GM18508 (cell line): ENCODE measurements around the gene LUZP2.
A peak's percentile ranks its signal among the peaks of the same experiment; 100 is the strongest.

Source experiments
- ATAC-seq: cut with Tn5 transposase; IDR thresholded peaks from one replicate; pipeline ENCODE4 v1.9.1; 2021; ENCODE audit warnings: moderate number of reproducible peaks; ENCODE audit not compliant: insufficient read depth, unreplicated experiment

The LUZP2 gene

GRCh38 chr11:24559315-24559714 lies 62.5 kb downstream of the LUZP2 start:
- ATAC-seq, result no peak

- no peak for ATAC-seq
Measured at GRCh38 chr11:24560324-24560723, 63.5 kb downstream of the LUZP2 start.

DNA sequence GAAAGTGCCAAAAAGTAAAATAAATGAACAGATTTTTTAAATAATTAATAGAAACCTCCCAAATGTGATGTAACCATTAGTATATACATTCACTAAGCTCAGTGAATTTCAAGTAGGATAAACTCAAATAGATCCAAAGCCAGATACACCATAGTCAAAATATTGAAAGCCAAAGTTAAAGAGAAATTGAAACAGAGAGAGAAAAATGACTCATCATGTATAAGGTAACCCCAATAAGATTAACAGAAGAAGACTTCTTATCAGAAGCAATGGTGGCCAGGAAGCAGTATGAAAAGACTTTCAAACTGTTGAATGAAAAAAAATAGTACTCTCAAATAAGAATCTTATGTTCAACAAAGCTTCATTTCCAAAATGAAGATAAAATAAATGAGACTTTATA lies 70.5 kb downstream of the LUZP2 start:
- ATAC-seq, result peak; percentile 84

GRCh38 chr11:24572376-24572775 lies 75.5 kb downstream of the LUZP2 start:
- no peak for ATAC-seq

DNA sequence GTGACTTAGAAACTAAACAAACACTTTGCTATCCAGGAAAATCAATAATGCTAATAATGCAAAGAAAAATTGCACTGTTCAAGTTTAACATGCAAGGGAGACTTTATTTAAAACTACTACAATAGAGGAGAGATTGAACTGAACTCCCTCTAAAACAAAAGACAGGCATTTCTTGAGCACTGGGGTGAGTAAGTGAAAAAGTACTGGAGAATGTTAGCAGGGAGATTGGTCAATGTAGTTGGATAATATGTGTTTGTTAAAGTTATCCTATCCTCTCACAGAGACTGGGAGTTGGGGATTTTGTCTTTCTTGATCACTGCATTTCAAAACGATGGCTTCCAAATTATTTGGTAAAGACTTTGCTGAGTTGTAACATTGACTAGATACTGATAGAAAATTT lies 77.6 kb downstream of the LUZP2 start:
- ATAC-seq, result no peak

DNA sequence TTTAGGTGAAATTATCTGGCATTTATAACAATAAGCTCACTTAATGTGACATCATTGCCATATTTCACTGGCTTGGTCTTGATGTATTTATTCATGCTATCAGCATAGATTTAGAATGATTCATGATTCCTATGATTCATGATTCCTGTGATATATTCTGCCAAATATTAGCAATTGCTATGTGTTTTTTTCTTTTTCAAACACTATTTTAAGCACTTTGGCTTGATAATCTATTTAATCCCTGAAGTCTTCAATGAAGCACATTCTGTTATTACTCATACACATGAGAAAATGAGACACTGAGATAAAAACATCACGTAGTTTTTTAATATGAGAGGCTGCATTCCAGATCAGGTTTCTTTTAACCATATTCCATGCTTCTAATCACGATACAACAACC lies 78.5 kb downstream of the LUZP2 start:
- no peak for ATAC-seq

- ATAC-seq, result peak; percentile 56
Measured at GRCh38 chr11:24585192-24585591, 88.3 kb downstream of the LUZP2 start.

- no peak for ATAC-seq
Measured at GRCh38 chr11:24587635-24588034, 90.8 kb downstream of the LUZP2 start.

DNA sequence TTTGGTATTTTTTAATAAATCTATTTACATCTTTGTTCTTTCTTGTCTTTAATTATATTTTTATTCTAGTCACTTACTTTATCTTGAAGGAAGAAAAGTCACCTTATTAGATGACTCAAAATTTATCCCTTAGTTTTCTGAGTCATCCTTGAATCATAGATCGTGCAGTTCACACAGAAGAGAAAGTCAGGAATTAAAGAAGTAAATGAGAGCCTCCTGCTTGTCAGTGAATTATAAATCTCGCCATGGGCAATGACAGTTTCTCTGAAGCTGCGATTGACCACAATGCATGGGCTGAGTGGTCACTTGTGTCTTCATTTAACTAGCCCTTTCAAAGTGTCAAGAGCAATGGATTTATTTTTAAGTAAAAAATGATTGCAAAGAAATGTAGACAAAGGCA lies 91.2 kb downstream of the LUZP2 start:
- ATAC-seq, result no peak

- ATAC-seq, result peak; percentile 33
Measured at GRCh38 chr11:24589064-24589463, 92.2 kb downstream of the LUZP2 start.

GRCh38 chr11:24591283-24591682 lies 94.4 kb downstream of the LUZP2 start:
- ATAC-seq, result no peak

GRCh38 chr11:24592360-24592759 lies 95.5 kb downstream of the LUZP2 start:
- no peak for ATAC-seq

GRCh38 chr11:24593332-24593731 lies 96.5 kb downstream of the LUZP2 start:
- no peak for ATAC-seq

- ATAC-seq, result no peak
Measured at GRCh38 chr11:24594401-24594800, 97.5 kb downstream of the LUZP2 start.

- ATAC-seq, result no peak
Measured at GRCh38 chr11:24598641-24599040, 101.8 kb downstream of the LUZP2 start.

GRCh38 chr11:24609192-24610119 lies 112.6 kb downstream of the LUZP2 start:
- ATAC-seq, result no peak

DNA sequence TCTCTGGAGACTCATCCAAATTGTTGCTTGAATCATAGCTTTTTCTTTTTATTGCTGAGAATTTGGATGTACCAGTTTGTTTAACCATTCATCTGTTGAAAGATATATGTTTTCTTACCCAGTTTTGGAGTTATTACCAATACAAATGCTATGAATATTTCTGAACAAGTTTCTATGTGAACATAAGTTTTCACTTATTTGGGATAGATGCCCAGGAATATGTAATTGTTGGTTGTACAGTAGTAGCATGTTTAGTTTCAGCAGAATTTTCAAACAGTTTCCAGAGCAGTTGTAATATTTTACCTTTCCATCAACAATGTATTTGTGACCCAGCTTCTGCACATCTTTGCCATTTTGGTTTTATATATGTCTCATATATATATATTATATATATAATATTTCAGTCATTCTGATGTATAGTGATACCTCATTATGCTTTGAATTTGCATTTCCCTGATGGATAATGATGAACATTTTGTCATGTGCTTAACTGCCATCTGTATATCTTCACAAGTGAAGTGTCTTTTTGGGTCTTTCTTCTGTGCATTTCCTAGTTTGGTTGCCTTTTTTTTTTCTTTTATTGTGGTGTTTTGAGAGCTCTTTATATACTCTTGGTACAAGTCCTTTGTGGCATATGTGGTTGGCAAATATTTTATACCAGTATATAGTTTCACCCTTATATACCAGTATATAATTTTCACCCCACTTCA lies 118.8 kb downstream of the LUZP2 start:
- ATAC-seq, result no peak

DNA sequence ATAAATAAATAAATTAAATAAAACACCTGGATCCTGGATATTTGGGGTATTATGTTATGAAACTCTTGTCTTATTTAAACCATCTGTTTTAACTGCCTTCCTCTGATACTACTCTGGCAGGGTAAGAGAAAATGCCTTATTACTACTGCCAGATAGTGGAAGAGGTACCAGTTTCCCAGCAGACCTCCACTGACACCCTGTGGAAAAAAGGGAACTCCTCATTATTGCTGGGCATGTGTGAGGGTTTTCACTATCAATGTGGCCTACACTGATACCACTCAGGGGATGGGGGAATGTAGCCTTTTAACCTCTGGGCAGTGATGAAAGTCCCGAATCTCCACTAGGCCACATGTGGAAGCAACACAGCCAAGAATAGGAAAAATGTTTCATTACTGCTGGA lies 121.0 kb downstream of the LUZP2 start:
- no peak for ATAC-seq

- ATAC-seq, result no peak
Measured at GRCh38 chr11:24619900-24620299, 123.0 kb downstream of the LUZP2 start.

- ATAC-seq, result no peak
Measured at GRCh38 chr11:24622262-24622661, 125.4 kb downstream of the LUZP2 start.

DNA sequence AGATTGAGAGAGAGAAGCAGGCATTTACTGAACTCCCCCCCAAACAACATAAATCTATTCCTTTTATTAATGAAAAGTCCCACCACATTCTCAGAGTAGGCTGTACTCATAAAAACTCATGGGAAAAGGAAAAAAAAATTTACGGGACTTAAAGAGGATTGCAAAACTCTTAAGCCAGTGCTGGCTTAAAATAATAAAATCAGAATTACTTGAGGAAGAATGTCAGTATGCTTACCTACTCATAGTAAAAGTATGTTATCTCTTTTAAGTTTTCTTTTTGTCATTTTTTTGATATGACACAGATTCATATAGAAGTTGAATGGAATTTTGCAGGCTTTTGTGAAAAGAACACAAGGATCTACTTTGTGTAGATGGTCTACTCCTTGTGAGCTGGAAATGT lies 126.3 kb downstream of the LUZP2 start:
- no peak for ATAC-seq

- no peak for ATAC-seq
Measured at GRCh38 chr11:24624432-24624831, 127.6 kb downstream of the LUZP2 start.
